SKM-1 treated with dmso at 0.1 percent for 144 hours (cell line): ENCODE measurements around the gene MAGI1.
A peak's percentile ranks its signal among the peaks of the same experiment; 100 is the strongest.

Source experiments
- DNase-seq: peaks from one replicate; lab custom pipeline; 2025; ENCODE audit not compliant: unreplicated experiment; lab: John Stamatoyannopoulos, UW

Gene MAGI1

DNA sequence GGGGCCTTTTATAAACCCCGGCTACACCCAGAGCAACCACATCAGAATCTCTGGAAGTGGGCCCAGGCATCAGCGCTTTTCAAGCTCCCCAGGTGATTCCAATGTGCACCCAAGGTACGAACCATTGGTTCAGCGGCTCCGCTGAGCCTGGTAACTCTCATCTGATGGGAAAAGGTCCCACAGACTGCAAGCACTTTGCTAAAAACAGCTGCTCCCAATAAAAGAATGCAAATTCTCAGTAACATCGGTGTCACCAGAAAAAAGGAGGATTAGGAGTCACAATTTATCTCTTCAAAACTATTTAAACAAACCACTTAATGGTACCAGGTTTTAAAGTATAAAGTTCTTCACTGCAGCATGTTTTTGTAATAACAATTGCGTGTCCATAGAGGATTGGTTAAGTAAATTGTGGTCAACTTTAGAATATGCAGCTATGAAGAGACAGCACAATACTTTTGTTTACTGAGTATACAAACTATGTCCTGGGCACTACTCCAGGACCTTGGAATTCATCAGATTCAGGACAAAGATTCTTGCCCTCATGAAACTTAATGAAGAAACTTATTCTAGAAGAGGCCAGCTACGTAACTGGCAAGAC is 690.2 kb downstream of the MAGI1 start:
- DNase-seq = no peak

DNA sequence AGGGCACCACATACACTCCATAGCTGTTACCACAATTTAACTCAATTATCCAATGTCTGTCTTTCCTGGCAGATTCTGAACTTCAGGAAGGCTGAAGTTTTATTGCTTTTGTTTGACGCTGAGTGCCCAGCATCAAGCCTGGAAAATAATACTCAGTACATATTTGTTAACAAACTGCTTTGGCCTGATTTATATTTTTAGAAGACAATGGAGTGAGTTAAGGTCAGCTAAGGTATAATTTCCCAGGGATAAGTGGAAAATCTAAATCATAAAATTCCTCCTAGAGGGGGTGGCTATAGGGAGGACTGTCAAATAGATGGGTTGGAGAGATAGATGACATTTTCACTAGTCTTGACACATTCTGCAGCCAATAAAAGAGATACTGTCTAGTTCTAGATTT is 691.6 kb downstream of the MAGI1 start:
- no peak for DNase-seq

DNA sequence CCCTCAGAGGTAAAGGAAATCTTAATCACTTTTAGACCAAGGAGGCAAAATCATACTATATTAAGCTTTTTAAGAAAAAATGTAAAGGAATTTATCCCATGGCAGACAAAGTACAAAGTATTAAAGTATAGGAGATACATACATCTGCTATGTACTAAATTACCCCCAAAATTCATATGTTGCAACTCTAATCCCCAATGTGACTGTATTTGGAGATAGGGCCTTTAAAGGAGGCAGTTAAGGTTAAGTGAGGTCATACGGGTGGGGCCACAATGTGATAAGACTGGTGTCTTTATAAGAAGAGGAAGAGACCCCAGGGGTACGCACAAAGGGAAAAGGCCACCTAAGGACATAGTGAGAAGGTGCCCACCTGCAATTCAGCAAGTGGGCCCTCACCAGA is 693.9 kb downstream of the MAGI1 start:
- no peak for DNase-seq

DNA sequence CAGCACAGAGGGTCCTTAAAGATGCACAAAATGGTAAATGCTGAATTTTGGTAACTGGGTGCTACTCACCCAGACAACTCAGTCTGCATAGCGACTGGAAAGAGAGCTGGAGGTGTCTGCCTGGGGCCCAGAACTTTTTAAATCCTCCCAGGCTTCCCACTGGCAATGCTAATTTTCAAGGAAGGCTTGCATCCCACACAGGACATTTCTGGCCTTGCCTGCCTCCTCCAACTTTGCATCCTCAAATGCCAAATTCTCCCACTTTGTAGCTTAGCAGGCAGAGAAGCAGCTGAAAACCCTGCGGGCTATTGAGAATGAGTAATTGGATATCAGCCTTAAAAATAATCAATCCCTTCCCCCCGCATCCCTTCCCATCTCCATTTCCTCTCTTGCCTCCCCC is 694.3 kb downstream of the MAGI1 start:
- DNase-seq = no peak

DNA sequence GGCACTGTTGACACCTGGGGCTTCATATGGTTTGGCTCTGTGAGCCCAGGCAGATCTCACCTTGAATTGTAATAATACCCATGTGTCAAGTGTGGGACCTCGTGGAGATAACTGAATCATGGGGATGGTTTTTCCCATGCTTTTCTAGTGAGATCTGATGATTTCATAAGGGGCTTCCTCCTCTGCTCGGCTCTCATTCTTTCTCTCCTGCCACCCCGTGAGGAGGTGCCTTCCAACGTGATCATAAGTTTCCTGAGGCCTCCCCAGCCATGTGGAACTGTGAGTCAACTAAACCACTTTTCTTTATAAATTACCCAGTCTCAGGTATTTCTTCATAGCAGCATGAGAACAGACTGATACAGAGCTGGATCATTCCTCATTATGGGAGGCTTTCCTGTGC is 695.0 kb downstream of the MAGI1 start:
- no peak for DNase-seq

DNA sequence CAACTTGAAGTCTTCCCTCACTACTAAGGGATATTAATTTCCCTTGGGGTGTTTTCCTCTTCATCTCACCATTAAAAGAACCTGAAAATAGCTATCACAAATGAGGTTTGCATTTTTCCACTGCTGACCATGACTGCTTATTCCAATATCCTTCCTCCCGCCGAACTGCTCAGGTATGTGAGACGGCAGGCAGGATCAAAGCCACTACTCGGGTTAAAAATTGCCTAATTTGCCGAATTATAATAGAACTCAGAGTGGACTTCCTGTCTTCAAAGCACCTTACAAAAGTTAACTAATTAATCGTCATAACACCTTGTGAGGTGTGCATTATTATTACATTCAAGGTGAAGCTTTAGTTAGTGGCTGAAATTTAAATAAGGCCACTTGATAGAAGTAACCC is 695.7 kb downstream of the MAGI1 start:
- no peak for DNase-seq

DNA sequence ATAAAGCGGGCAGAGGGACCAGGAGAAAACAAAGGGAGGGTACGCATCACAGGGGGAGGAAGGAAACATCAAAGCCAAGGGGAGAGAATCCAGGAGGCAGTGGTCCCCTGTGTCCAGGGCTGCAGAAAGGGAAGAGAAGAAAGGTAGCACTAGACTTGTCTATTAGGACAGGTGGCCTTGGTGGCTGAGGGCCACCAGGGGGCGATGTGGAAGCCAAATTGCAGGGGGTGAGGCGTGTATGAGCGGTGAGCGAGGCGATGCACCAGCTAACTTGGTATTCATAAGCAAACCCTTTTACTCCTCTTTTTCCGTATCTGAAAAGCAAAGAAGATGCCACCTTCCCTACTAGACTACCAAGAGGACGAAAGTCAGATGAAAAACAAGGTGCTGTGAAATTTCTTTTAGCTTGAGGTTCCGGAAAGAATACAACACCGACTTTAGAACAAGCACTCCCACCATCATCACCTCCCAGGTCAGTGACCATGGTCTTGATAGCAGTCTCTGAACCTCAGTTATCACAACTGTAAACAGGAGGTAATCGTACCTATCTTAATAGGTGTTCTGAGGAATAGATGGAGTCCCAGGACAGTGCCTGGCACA is 696.5 kb downstream of the MAGI1 start:
- peak; percentile 58 for DNase-seq

DNA sequence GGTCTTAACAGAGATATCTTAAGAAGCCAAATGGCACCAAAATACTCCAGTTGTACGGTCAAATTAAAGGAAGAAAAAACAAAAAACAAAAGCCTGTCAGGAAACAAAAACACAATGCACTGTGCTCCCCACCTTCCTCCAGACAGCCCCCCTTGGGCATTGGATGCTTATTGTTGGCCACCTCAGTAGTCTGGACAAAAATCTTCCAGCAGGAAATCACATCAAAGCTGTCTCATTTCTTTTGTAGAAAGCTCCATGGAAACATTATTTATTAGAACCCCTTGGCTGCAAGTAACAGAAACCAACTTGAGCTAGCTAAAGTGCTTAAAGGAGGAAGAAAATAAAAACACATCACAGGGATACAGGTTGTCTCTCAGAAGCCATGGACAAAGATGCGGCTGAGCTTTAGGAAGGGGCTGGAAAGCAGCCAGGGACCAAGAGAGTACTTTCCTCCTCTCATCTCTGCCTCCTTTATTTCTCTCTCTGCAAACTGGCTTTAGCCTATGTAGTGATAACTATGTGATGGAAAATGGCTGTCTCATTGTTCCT is 699.5 kb downstream of the MAGI1 start:
- DNase-seq = no peak

DNA sequence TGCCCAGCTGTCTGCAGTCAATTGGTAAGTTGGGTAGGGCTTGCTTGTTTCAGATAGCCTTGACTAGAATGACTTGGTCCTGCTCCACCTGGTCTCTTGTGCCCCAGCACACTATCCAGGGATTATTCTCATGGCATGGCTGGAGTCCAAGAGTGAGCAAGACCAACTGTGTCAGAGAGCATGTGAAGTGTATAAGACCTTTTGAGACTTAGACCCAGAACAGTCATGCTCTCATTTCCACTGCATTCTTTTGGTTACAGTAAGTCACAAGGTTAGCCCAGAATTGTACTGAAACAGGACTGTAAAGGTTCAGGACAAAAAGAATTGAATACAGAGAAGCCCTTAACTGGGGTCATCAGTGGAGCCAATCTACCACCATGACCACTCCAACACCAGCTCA is 700.1 kb downstream of the MAGI1 start:
- DNase-seq = no peak

DNA sequence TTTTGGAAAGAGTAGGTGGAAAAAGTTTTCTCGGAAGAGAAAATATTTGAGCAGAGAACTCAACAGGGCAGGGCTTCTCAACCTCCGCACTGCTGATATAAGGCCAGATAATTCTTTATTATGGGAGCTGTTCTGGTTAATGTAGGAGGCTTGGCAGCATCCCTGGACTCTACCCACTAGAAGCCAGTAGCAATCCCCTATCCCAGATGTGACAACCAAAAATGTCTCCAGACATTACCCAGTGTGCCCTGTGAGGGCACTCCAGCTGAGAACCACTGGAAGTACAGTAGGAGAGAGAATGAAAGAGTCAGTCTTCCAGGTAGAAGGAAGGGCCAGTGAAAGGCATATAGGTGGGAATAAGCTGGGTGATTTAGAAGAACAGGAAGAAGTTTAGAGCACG is 703.1 kb downstream of the MAGI1 start:
- no peak for DNase-seq

DNA sequence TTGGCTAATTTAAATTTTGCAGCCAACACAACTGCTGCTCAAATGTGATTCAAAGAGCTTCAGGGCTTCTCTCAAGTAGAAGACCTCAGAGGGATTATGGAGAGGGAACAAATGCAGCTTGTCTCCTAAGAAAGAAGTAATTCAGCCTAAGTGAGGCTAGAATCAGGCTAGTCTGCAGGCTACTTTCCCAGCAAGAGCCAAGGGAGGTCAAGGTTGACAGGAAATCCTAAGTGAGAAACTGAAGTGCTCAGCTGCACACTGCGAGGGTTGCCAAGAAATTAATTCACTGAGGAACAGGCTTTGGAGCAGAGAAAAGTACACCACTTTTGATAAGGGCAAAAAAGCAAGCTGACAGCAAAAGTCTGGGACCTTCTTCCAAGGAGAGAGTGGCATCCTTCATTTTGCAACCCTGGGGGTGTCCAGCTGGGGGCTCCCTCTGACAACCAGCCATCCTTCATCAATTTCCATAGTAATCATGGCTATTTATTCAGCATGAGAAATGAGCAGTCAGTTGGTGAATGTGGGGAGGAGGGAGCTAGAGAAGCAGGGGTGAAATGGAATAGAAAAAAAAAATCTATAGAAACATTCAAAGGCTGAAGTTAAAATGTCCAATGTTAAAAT is 704.6 kb downstream of the MAGI1 start:
- DNase-seq = no peak

DNA sequence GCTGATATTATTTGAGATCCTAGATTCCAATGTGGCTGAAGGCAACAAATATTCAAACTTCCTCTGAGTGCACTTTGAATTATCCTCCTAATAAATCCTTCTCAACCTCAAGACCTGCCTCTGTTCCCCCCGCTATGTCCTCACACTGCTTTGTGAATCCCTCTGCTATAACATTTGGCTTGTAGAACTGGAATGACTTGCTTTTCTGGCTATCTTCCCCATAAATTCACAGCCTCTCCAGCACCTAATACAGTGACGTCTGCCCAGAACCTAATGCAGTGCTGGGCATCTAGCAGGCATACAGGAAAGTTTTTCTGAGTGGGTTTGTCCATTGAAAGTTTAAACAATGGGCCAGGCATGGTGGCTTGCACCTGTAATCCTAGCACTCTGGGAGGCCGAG is 707.0 kb downstream of the MAGI1 start:
- DNase-seq = no peak

DNA sequence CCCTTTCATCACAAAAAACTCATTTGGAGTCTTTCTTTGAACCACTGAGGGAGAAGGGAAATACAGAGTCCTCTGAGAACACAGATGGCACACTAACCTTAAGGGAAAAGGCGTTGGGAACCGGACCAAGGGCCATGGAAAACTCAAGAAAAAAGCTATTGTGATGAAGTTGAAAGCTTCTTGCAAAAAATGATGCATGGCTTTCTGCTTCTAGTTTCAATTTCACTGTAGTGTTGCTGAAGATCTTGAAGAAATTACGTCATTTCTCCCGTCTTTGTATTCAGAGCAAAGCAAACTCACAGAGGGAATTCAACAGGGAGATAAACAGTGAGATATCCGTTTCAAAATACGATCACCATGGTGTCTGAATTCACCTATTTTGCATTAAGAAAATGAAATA is 708.6 kb downstream of the MAGI1 start:
- no peak for DNase-seq

DNA sequence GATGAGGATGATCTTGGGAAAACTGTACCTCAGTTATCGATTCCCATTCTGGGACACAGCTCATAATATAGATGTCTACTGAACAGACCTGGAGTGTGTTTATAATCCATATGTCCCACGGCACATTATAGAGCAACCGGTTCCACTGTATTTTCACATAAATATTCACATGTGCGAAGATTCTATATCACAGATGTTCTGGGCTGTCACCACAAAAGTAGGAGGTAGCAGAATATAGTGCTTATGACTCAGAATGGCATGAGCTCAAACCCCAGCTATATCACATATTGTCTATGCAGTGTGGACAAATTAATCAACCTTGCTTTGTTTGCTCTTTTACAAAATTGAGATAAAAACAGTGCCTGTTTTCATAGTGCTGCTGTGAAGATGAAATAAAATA is 710.6 kb downstream of the MAGI1 start:
- no peak for DNase-seq

DNA sequence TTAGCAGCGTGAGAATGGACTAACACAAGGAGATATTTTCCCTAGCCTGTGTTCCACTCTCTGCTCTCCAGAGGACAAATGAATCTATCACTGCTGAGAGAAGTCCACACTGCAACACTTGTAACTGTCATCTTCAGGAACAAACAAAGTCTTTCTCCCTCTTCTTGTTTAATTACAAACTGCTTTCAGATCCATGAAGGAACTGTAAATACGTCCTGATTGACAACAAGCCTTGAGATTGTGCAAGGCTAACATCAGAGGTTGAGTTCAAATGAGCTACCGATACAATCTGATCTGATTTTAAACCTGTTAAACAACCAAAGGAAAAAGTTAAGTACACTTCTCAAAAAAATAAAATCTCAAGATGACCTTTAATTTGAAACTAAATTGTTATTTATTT is 712.1 kb downstream of the MAGI1 start:
- no peak for DNase-seq

DNA sequence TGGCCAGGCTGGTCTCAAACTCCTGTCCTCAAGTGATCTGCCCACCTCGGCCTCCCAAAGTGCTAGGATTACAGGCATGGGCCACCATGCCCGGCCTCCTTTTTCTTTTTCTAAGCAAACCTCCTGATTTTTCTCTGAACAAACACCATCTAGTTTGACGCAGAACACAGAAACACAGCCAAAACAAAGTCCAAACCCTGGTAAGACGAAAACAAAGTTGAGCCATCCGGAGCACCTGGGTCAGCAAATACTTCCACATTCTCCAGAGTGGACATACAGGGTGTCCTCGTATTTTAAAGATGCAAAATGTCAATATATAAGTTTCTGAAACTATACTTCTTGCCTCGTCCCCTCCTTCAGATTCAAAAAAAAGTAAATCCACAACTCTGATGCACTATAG is 715.8 kb downstream of the MAGI1 start:
- DNase-seq = no peak

DNA sequence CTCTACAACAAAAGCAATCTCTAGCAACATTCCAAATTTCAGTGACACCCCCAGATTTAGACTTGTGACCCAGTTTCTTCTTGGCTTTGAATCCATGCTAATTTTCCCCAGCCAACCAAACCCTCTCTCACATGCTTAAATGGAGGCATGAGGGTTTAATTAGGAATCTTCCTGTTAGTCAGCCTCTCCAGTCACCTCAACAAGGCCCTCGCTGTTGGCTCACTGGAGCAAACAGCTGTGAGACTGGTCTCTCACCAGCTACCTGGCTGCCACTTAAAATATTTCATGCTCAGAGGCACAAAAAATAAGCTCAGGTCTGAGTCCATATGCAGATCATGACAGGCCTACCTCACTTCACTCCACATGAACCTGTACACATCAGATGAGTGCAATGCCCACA is 720.5 kb downstream of the MAGI1 start:
- DNase-seq = no peak

DNA sequence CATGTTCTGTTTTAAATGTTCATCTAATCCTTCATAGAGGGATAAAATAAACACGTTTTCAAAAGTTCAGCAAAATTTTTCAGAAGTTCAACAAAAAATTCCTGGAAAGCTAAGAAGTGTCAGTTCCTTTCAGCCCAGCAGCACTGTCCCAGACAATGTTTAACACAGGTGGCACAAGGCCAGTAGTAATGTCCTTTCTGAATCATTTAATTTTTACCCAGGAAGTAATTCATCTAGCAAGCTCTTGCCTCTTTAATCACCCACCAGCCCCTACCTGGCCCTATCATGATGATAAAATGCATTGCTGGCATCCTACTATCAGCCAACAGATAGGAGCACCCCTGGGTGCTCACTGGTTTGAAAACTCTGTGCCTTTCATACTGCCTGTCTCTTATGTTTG is 723.8 kb downstream of the MAGI1 start:
- no peak for DNase-seq

DNA sequence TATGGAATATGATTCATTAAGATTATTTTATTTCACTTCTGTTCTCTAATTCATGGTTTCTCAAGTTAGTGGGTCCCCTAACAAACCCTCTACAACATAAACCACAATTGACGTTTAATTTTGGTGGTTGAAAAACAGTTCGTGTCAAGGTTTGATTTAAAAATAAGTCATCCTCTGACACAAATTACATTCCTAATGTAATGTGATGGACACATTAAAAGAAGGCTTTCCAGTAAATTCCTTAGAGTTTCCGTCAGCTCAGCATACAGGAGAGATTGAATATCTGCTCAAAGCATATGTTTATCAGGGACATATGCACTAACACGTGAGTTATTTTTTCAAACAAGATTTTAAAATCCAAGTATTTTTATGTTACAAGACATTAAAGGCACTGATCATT is 724.4 kb downstream of the MAGI1 start:
- no peak for DNase-seq

DNA sequence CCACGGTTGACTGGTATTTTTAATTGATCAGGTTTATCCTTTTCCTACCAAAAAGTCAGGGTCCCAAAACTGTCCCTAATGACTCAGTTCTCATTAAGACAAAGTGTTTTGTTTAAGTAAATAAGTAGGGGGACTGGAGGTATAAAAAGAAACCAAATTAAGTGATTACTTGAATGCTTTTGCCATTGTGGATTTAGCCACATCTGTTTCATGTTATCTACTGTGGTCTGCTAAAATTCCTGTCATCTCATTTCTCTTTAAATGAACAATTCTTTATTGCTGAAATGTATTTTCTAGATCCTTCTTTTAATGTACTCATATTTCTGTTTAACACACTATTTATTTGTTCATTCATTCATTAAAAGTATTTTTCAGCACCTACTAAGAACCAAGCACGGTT is 725.1 kb downstream of the MAGI1 start:
- DNase-seq = no peak

DNA sequence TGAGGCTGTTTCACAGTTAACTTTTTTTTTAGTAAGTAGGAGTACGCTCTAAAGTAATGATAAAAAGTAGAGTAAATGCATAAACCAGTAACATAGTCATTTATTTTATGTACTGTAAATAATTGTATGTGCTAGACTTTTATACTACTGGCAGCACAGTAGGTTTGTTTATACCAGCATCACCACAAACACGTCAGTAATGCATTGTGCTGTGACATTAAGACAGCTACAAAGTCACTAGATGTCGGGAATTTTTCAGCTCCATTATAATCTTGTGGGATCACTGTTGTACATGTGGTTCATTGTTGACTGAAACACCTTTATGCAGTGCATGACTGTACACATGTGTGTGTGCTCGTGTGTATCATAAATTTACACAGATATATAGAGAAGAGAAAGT is 732.9 kb downstream of the MAGI1 start:
- no peak for DNase-seq
